Activated CD4-positive, alpha-beta memory T cell treated with anti-CD3 and anti-CD28 coated beads for 36 hours (primary cell): ENCODE measurements around the gene ACADSB. TPM values are rescaled to one million over a fixed set of nuclear protein-coding genes. Genes with fewer than 3 reads are reported as not detected.

Experiments used
- CTCF ChIA-PET: fragments of 350-600 bp; sonication (Branson Sonifier 250); formaldehyde crosslinking; loops from one replicate; lab custom pipeline; 2021; ENCODE audit warnings: antibody characterized with exemption, inconsistent platforms; lab: Charles Lee
- POLR2A ChIA-PET: fragments of 350-600 bp; sonication (Branson Sonifier 250); formaldehyde crosslinking; loops from one replicate; lab custom pipeline; 2021; ENCODE audit warnings: antibody characterized with exemption; lab: Charles Lee
- DNase-seq: peaks from one replicate; pipeline ENCODE4 v3.0.0-alpha.2; 2020
- H3K27ac Mint-ChIP-seq: one replicate; pipeline ENCODE4 v1.8.0; 2021; ENCODE audit warnings: mixed read lengths
- H3K27me3 Mint-ChIP-seq: one replicate; pipeline ENCODE4 v1.8.0; 2021; ENCODE audit warnings: mixed read lengths
- H3K36me3 Mint-ChIP-seq: one replicate; pipeline ENCODE4 v1.8.0; 2021; ENCODE audit warnings: mixed read lengths
- H3K4me1 Mint-ChIP-seq: one replicate; pipeline ENCODE4 v1.8.0; 2021; ENCODE audit warnings: low read depth, mixed read lengths
- H3K4me3 Mint-ChIP-seq: one replicate; pipeline ENCODE4 v1.8.0; 2021; ENCODE audit warnings: mild to moderate bottlenecking, mixed read lengths
- H3K9me3 Mint-ChIP-seq: one replicate; pipeline ENCODE4 v1.8.0; 2021; ENCODE audit warnings: mixed read lengths
- intact Hi-C: fragments of 100-400 bp; cut with micrococcal nuclease; formaldehyde crosslinking; loops from one replicate; pipeline ENCODE4 v1.15.1; 2023
- total RNA-seq, 2 experiments: library from RNA; stranded (reverse); gene quantifications; one replicate each; pipeline ENCODE4 v1.2.3, GENCODE V29; 2021

ACADSB gene
- total RNA-seq, 2 experiments from 2014 or later: 22.1 to 25.1 TPM

GRCh38 chr10:123087786-123088185 is 79.0 kb downstream of the ACADSB start:
- CTCF ChIA-PET: no interaction called here
- H3K36me3 Mint-ChIP-seq: no peaks in the 10 kb centered on the region
- no peaks in the 10 kb centered on the region for H3K4me1 Mint-ChIP-seq
- POLR2A ChIA-PET: no interaction called here
- intact Hi-C loops: no loop called here
- no peak overlapping the region for H3K4me3 Mint-ChIP-seq
- DNase-seq: no peak
- H3K9me3 Mint-ChIP-seq: peaks cover 3% of the 10 kb centered on the region
- H3K27me3 Mint-ChIP-seq: peaks cover 6% of the 10 kb centered on the region
- H3K27ac Mint-ChIP-seq: no peak overlapping the region

- ChIA-PET CTCF (interaction anchor here (0.6 kb wide), 1 partner anchor 484 kb away, joined by 3 read pairs; no protein-coding TSS in a partner anchor), POLR2A (no interaction called here)
- no peak for DNase-seq
- intact Hi-C loops: no loop called here
- no peaks in the 10 kb centered on the region for H3K36me3 Mint-ChIP-seq
- no peak overlapping the region for H3K27ac Mint-ChIP-seq
- peaks cover 14% of the 10 kb centered on the region for H3K27me3 Mint-ChIP-seq
- no peaks in the 10 kb centered on the region for H3K9me3 Mint-ChIP-seq
- H3K4me1 Mint-ChIP-seq: no peaks in the 10 kb centered on the region
- no peak overlapping the region for H3K4me3 Mint-ChIP-seq
Observed at GRCh38 chr10:123092635-123093414, 84.0 kb downstream of the ACADSB start.

- Mint-ChIP-seq H3K4me3 (no peak overlapping the region), H3K36me3 (no peaks in the 10 kb centered on the region), H3K9me3 (no peaks in the 10 kb centered on the region), H3K27me3 (peaks cover 14% of the 10 kb centered on the region), H3K27ac (no peak overlapping the region), H3K4me1 (no peaks in the 10 kb centered on the region)
- intact Hi-C loops: no loop called here
- DNase-seq: no peak
- CTCF ChIA-PET: no interaction called here
- POLR2A ChIA-PET: no interaction called here
Observed at GRCh38 chr10:123093489-123093888, 84.7 kb downstream of the ACADSB start.

- CTCF ChIA-PET: no interaction called here
- H3K27ac Mint-ChIP-seq: no peak overlapping the region
- peaks cover 14% of the 10 kb centered on the region for H3K27me3 Mint-ChIP-seq
- no peaks in the 10 kb centered on the region for H3K4me1 Mint-ChIP-seq
- DNase-seq: no peak
- no peak overlapping the region for H3K4me3 Mint-ChIP-seq
- intact Hi-C loops: no loop called here
- no peaks in the 10 kb centered on the region for H3K9me3 Mint-ChIP-seq
- H3K36me3 Mint-ChIP-seq: no peaks in the 10 kb centered on the region
- POLR2A ChIA-PET: no interaction called here
Observed at GRCh38 chr10:123096452-123096851, 87.6 kb downstream of the ACADSB start.

- ChIA-PET POLR2A (no interaction called here), CTCF (no interaction called here)
- Mint-ChIP-seq H3K27ac (no peak overlapping the region), H3K4me1 (no peaks in the 10 kb centered on the region), H3K9me3 (no peaks in the 10 kb centered on the region), H3K4me3 (no peak overlapping the region), H3K27me3 (peaks cover 14% of the 10 kb centered on the region), H3K36me3 (no peaks in the 10 kb centered on the region)
- intact Hi-C loops: no loop called here
- DNase-seq: no peak
Observed at GRCh38 chr10:123097039-123097438, 88.2 kb downstream of the ACADSB start.

- Mint-ChIP-seq H3K9me3 (no peaks in the 10 kb centered on the region), H3K4me1 (no peaks in the 10 kb centered on the region), H3K27ac (no peak overlapping the region), H3K36me3 (no peaks in the 10 kb centered on the region), H3K27me3 (peaks cover 5% of the 10 kb centered on the region), H3K4me3 (no peak overlapping the region)
- no peak for DNase-seq
- intact Hi-C loops: no loop called here
- ChIA-PET CTCF (no interaction called here), POLR2A (no interaction called here)
Observed at GRCh38 chr10:123100030-123100762, 91.4 kb downstream of the ACADSB start.

- peaks cover 7% of the 10 kb centered on the region for H3K27me3 Mint-ChIP-seq
- no peak overlapping the region for H3K4me3 Mint-ChIP-seq
- H3K9me3 Mint-ChIP-seq: no peaks in the 10 kb centered on the region
- no peak for DNase-seq
- intact Hi-C loops: no loop called here
- ChIA-PET POLR2A (no interaction called here), CTCF (interaction anchor here (0.9 kb wide), 1 partner anchor 31 kb away, joined by 4 read pairs; no protein-coding TSS in a partner anchor)
- H3K4me1 Mint-ChIP-seq: no peaks in the 10 kb centered on the region
- no peak overlapping the region for H3K27ac Mint-ChIP-seq
- no peaks in the 10 kb centered on the region for H3K36me3 Mint-ChIP-seq
Observed at GRCh38 chr10:123101872-123102271, 93.1 kb downstream of the ACADSB start.

GRCh38 chr10:123102673-123103072 is 93.9 kb downstream of the ACADSB start:
- H3K4me1 Mint-ChIP-seq: no peaks in the 10 kb centered on the region
- ChIA-PET POLR2A (no interaction called here), CTCF (interaction anchor here (0.9 kb wide), 1 partner anchor 30 kb away, joined by 4 read pairs; no protein-coding TSS in a partner anchor)
- H3K27me3 Mint-ChIP-seq: peaks cover 7% of the 10 kb centered on the region
- intact Hi-C loops: no loop called here
- H3K36me3 Mint-ChIP-seq: no peaks in the 10 kb centered on the region
- H3K9me3 Mint-ChIP-seq: no peaks in the 10 kb centered on the region
- H3K4me3 Mint-ChIP-seq: no peak overlapping the region
- DNase-seq: no peak
- H3K27ac Mint-ChIP-seq: no peak overlapping the region

- POLR2A ChIA-PET: no interaction called here
- Mint-ChIP-seq H3K36me3 (no peaks in the 10 kb centered on the region), H3K4me3 (no peak overlapping the region), H3K4me1 (no peaks in the 10 kb centered on the region), H3K27ac (no peak overlapping the region), H3K27me3 (peaks cover 11% of the 10 kb centered on the region), H3K9me3 (no peaks in the 10 kb centered on the region)
- no peak for DNase-seq
- CTCF ChIA-PET: no interaction called here
- intact Hi-C loops: no loop called here
Observed at GRCh38 chr10:123103944-123104343, 95.1 kb downstream of the ACADSB start.

Other genes starting within 250 kb of the ACADSB start
- 1 to 10 TPM; 1.0 to 1.4 TPM for gene CUZD1, start 163.1 kb upstream of the ACADSB start, total RNA-seq
- gene FAM24B, start 129.4 kb upstream of the ACADSB start, total RNA-seq: 1 to 10 TPM; 7.2 to 8.1 TPM
- not detected for gene FAM24A, start 98.4 kb upstream of the ACADSB start, total RNA-seq
- 1 to 10 TPM; 8.3 to 9.2 TPM for gene C10orf88, start 54.8 kb upstream of the ACADSB start, total RNA-seq
- gene PSTK, start 28.6 kb upstream of the ACADSB start, total RNA-seq: 1 to 10 TPM; 3.2 to 3.4 TPM
- gene IKZF5, start 211 bp upstream of the ACADSB start, total RNA-seq: 10 to 100 TPM; 14.5 to 14.8 TPM
- gene HMX3, start 127.0 kb downstream of the ACADSB start, total RNA-seq: under 1 TPM; 0.19 to 0.24 TPM
- gene HMX2, start 139.1 kb downstream of the ACADSB start, total RNA-seq: under 1 TPM; 0.31 to 0.43 TPM
- 100 to 1,000 TPM; 259 to 265 TPM for gene BUB3, start 145.4 kb downstream of the ACADSB start, total RNA-seq